Endometrial microvascular endothelial cells (primary cell): ENCODE data around the gene ITGB2. TPM values are rescaled to one million over a fixed set of nuclear protein-coding genes. Genes with fewer than 3 reads are reported as not detected.

Experiments used
- in situ Hi-C: cut with HindIII; loops from 2 replicates; pipeline ENCODE4 v1.10.0; 2017; ENCODE audit warnings: low sequenced_read_pairs, low pct_unique_long_range_greater_than_20kb; ENCODE audit errors: inconsistent ontology term
- total RNA-seq: library from RNA; depleted of rRNA; stranded (reverse); fragments of >200 nt; gene quantifications from one replicate; pipeline ENCODE4 v1.2.3, GENCODE V29; 2015; ENCODE audit errors: inconsistent ontology term

The ITGB2 gene
- total RNA-seq, 1 donor from 2014 or later = not detected

- in situ Hi-C loops = loop anchor here (25.0 kb wide), 1 partner anchor 207 kb away; no protein-coding TSS in a partner anchor
These were observed 9.9 kb upstream of the ITGB2 start for GRCh38 chr21:44930543-44930981.

DNA sequence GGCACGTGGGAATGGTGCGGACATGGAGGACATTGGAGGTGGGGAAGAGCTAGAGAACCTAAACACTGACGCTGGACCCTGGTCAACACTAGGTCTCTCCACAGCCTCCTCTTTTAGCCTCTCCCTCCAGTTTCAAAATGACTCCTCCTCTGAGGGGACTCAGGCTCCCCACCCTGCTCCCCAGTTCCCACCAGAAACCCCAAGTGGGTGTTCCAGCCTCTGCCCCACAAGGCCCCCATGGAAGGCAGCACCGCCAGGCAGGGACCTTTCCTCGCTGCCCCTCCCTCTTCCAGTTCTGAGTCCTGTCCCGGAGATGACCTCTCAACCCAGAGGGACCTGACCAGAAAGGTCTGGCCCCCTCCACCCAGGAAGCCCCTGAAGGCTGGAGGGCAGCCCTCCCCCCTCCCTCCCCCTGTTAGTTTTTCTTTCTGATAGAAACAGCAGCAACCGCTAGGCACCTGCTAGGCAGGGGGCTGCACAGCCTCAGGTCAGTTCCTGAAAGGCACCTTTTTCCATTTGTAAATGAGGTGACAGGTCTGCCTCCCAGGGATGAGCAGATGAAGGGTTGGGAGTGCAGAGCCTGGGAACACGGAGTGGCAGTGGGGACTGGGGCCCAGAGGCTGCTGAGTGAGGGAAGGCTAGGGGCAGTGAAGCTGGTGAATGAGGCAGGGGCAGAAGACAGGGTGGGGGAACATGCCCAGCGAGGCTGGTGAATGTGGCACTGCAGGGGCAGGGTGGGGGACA is 9.3 kb upstream of the ITGB2 start:
- in situ Hi-C loops = loop anchor here (25.0 kb wide), 1 partner anchor 207 kb away; no protein-coding TSS in a partner anchor

GRCh38 chr21:44929242-44929798 is 8.6 kb upstream of the ITGB2 start:
- in situ Hi-C loops = loop anchor here (25.0 kb wide), 1 partner anchor 208 kb away; no protein-coding TSS in a partner anchor

DNA sequence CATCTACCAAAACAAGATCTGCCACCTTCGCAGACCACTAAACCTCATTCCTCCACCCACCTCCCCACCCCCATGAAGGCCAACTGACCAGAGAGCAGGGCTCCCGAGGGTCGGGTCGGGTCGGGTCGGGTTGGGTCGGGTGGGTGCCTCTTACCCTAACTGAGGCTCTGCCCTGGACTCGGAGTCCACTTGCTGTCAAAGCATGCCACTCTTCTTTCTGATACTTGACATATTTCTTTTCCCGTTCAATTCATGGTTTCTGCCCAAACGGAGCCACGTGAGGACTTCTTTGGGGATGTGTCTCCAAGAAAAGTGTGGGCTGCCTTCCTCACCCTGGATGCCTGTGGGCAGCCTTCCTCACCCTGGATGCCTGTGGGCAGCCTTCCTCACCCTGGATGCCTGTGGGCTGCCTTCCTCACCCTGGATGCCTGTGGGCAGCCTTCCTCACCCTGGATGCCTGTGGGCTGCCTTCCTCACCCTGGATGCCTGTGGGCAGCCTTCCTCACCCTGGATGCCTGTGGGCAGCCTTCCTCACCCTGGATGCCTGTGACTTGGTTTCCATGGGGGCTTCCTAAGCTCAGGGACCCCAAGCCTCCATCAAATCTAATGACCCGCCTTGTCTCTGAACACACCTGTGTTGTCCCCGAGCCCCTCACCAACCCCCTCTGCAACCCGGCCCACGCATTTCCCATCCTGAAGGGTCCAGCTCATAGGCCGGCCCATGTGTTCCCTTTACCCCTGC is 8.0 kb upstream of the ITGB2 start:
- in situ Hi-C loops = loop anchor here (25.0 kb wide), 1 partner anchor 209 kb away; no protein-coding TSS in a partner anchor

- in situ Hi-C loops = loop anchor here (25.0 kb wide), 1 partner anchor 209 kb away; no protein-coding TSS in a partner anchor
These were observed 7.1 kb upstream of the ITGB2 start for GRCh38 chr21:44927587-44928461.

- in situ Hi-C loops = loop anchor here (25.0 kb wide), 1 partner anchor 210 kb away; no protein-coding TSS in a partner anchor
These were observed 6.5 kb upstream of the ITGB2 start for GRCh38 chr21:44927259-44927586.

DNA sequence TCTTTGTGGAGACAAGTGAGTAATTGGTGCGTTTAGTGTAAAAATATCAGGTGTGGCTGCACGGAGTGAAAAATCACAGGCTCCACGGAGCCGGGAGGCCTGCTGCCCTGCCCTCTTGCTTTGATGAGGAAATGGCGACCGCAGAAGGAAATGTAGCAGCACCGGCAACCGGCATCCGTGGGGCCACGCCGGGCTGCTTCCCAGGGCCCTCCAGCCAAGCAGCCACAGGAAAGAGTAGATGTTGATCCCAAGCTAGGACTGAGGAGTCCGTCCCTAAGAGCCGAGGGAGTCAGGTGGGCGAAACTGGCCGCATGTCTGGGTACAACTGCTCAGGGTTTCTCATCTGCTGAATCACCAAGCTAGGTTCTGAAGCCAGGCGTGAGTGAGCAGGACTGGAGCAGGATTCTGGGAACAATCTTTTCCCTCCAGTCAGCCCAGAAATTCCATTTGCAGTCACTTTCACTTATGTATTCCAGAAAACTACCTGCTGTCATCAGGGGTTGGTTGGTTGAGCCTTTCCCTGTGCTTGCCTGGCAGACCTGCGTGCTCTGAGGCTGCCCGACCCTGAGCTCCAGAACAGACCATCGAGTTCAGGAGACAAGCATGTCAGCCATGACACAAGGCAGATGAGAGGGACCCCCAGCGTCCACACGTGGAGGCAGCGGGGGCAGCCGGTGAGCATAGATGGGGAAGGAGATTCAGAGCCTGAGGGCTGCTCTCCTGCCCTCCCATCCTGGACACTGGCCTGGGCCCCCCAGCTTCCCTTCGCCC is 5.8 kb upstream of the ITGB2 start:
- in situ Hi-C loops = loop anchor here (25.0 kb wide), 1 partner anchor 211 kb away; no protein-coding TSS in a partner anchor

DNA sequence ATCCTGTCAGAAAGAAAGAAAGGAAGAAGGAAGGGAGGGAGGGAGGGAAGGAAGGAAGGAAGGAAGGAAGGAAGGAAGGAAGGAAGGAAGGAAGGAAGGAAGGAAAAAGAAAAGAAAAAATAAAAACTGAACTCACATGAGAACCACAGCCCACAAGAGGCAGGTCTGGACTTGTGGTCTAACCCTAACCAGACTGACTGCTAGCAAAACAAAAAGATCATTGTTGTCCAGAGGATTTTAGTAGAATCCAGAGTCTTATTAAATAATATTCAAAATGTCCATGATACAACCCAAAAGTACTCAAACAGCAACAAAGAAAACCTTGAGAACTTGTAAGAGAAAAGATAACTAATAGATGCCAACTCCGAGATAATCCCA is 4.7 kb upstream of the ITGB2 start:
- in situ Hi-C loops = loop anchor here (25.0 kb wide), 1 partner anchor 212 kb away; no protein-coding TSS in a partner anchor

GRCh38 chr21:44924606-44925377 is 4.1 kb upstream of the ITGB2 start:
- in situ Hi-C loops = loop anchor here (25.0 kb wide), 1 partner anchor 213 kb away; no protein-coding TSS in a partner anchor

- in situ Hi-C loops = no loop called here
These were observed 2.9 kb upstream of the ITGB2 start for GRCh38 chr21:44923480-44924084.

GRCh38 chr21:44921928-44922327 is 1.2 kb upstream of the ITGB2 start:
- in situ Hi-C loops = no loop called here

DNA sequence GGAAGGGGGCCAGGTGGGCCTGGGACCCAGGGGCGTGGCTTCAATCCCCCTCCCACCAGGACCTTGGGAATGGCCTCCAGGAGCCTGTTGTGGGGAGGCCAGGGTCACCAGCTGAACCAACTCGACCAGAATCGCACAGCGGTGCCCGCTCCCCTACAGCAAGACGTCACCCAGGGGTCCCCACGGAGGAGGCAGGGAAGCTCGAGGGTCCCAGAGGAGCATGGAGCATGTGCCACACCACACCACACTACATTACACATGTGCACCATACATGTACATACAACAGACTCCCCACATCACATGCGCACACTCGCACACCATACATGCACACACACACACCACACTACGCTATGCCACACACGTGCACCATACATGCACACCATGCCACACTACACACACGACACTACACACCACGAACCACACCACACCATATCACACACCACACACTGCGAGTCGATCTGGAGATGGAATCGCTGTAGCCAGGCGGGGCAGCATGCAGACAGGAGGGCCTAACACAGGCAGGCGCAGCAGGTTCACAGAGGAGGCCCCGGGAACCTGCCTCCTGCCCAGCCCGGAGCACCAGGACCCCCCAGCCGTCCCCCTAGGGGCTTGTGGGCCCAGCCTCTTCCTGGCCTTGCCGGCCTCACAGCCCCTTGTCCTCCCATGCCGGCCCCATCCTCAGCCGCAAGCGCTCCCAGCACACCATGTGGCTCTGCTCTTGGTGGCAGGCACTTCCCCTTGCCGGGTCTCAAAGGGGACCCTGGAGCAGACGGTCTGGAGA is 596 bp downstream of the ITGB2 start:
- in situ Hi-C loops = no loop called here

- in situ Hi-C loops = no loop called here
These were observed 1.4 kb downstream of the ITGB2 start for GRCh38 chr21:44919111-44919912.

DNA sequence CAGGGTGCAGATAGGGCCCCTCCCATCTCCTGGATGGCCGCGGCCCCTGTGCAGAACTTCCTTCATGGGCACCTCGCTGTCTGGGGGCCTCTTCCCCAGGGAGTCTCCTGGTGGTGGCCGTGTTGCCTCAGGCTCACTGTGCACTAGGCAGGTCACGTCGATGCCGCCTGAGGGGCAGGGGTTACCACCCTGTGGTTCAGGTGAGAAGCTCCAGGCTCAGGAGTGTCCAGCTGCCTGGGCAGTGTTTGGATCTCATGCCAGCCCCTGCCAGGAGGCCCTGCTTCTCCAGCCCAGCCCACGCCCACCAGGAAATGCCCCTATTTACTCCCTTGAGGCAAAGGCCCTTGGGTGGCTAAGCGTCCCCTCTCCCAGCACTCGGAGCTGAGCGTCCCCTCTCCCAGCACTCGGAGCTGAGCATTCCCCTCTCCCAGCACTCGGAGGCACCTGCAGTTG is 2.1 kb downstream of the ITGB2 start:
- in situ Hi-C loops = no loop called here

GRCh38 chr21:44918107-44918470 is 2.6 kb downstream of the ITGB2 start:
- in situ Hi-C loops = no loop called here
